ENCODE data around the gene SLC27A2. TPM values are rescaled to one million over a fixed set of nuclear protein-coding genes. Genes with fewer than 3 reads are reported as not detected.

Gene SLC27A2
- total RNA-seq, 1 donor from 2014 or later, result 2.9 TPM

GRCh38 chr15:50137893-50138292, 44.1 kb upstream of the SLC27A2 start:
- ATAC-seq (no peak), DNase-seq (no peak)
- H3K4me3 ChIP-seq, result no peak overlapping the region
- H3K36me3 ChIP-seq, result no peaks in the 10 kb centered on the region
- no peaks in the 10 kb centered on the region for H3K9me3 ChIP-seq
- H3K27me3 ChIP-seq (ENCODE audit: low read depth), result no peaks in the 10 kb centered on the region
- no peak overlapping the region for H3K27ac ChIP-seq
- H3K4me1 ChIP-seq, result peaks cover 15% of the 10 kb centered on the region
- TF ChIP-seq, protein P1, sequence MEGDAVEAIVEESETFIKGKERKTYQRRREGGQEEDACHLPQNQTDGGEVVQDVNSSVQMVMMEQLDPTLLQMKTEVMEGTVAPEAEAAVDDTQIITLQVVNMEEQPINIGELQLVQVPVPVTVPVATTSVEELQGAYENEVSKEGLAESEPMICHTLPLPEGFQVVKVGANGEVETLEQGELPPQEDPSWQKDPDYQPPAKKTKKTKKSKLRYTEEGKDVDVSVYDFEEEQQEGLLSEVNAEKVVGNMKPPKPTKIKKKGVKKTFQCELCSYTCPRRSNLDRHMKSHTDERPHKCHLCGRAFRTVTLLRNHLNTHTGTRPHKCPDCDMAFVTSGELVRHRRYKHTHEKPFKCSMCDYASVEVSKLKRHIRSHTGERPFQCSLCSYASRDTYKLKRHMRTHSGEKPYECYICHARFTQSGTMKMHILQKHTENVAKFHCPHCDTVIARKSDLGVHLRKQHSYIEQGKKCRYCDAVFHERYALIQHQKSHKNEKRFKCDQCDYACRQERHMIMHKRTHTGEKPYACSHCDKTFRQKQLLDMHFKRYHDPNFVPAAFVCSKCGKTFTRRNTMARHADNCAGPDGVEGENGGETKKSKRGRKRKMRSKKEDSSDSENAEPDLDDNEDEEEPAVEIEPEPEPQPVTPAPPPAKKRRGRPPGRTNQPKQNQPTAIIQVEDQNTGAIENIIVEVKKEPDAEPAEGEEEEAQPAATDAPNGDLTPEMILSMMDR (IDR thresholded peaks at IDR 0.05), result no peak
- intact Hi-C loops (cut with DNase I), result no loop called here

DNA sequence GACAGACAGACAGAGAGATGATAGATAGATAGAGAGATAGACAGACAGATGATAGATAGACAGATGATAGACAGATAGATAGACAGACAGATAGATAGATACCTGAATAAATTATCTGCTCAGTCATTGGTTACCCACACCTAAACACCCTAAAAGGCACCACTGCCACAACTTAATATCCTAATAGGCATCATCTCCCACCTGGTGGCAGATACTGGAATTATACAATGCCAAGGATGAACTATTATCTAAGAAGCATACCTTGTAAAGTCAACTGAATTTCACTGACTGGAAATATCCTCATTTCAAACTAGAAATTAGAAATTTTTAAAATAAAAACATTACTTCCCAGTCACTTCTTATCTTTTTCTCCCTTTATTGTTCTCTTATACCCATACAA, 43.6 kb upstream of the SLC27A2 start:
- H3K36me3 ChIP-seq, result no peaks in the 10 kb centered on the region
- TF ChIP-seq, protein P1 (IDR thresholded peaks at IDR 0.05), result no peak
- H3K4me1 ChIP-seq, result peaks cover 15% of the 10 kb centered on the region
- ATAC-seq (no peak), DNase-seq (no peak)
- intact Hi-C loops (cut with DNase I), result no loop called here
- H3K27me3 ChIP-seq (ENCODE audit: low read depth), result no peaks in the 10 kb centered on the region
- H3K27ac ChIP-seq, result no peak overlapping the region
- no peak overlapping the region for H3K4me3 ChIP-seq
- no peaks in the 10 kb centered on the region for H3K9me3 ChIP-seq

DNA sequence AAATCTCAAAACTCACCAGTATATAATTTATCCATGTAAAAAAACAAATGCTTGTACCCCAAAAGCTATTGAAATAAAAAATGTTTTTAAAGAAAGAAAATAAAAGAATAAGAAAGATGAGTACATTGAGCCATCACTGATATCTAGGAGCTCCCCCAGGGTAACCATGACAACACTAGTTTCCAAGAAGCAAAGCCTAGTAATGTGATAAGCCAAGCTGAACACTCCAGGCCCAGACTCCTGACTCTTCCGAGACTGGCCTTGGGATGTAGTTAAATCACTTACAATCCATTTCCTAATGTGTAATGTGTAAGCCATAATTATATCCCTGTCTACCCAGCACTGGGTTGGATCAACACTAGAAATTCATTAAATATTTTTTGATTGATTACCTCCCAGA, 41.9 kb upstream of the SLC27A2 start:
- ATAC-seq (no peak), DNase-seq (no peak)
- no peaks in the 10 kb centered on the region for H3K27me3 ChIP-seq (ENCODE audit: low read depth)
- no peaks in the 10 kb centered on the region for H3K36me3 ChIP-seq
- TF ChIP-seq, protein P1 (IDR thresholded peaks at IDR 0.05), result no peak
- intact Hi-C loops (cut with DNase I), result no loop called here
- no peaks in the 10 kb centered on the region for H3K9me3 ChIP-seq
- peaks cover 5% of the 10 kb centered on the region for H3K4me1 ChIP-seq
- no peak overlapping the region for H3K4me3 ChIP-seq
- H3K27ac ChIP-seq, result no peak overlapping the region

DNA sequence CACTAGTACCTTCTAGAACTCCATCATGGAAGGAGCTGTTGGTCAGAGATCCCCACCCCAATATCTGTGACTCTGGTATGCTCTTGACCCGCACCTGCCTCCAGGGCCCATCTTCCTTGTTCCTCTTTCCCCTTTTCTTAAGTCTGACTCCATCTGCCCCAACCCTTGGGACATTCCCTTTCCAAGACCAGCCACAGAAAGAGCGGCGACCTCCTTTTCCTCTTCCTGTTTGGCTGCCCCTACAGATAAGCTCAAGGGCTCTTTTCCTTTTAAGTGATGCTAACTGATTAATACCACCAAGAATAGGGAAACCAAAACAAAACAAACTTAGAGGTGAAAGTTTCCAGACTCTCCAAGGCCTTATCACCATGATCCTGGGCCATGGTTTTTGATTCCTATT, 41.0 kb upstream of the SLC27A2 start:
- no peaks in the 10 kb centered on the region for H3K9me3 ChIP-seq
- H3K27me3 ChIP-seq (ENCODE audit: low read depth), result no peaks in the 10 kb centered on the region
- H3K27ac ChIP-seq, result no peak overlapping the region
- H3K36me3 ChIP-seq, result no peaks in the 10 kb centered on the region
- ATAC-seq, result no peak
- no peak for DNase-seq
- no peaks in the 10 kb centered on the region for H3K4me1 ChIP-seq
- intact Hi-C loops (cut with DNase I), result no loop called here
- no peak overlapping the region for H3K4me3 ChIP-seq
- TF ChIP-seq, protein P1 (IDR thresholded peaks at IDR 0.05), result no peak

DNA sequence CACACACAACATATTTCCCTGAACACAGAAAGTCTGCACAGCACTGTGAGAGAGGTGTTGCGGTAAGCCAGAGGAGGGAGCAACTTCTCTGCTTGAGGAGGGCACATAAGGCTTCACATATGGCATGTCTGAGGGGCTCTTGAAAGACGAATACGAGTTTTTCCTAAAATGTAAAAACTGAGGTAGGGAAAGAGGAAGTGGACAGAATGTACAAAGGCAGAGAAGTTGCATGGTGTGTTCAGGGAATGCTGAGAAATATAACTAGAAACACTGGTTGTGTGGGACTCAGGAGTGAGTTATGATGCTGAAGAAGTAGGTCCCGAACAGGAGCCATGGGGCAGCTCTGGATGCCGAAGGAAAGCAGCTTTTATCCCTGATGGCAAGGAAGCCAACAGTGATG, 40.1 kb upstream of the SLC27A2 start:
- no peak for ATAC-seq
- no peak for DNase-seq
- intact Hi-C loops (cut with DNase I), result no loop called here

More for the DNA sequence above, 40.1 kb upstream of the SLC27A2 start:
- no peaks in the 10 kb centered on the region for H3K36me3 ChIP-seq
- TF ChIP-seq, protein P1 (IDR thresholded peaks at IDR 0.05), result no peak
- no peak overlapping the region for H3K4me3 ChIP-seq
- no peaks in the 10 kb centered on the region for H3K9me3 ChIP-seq
- H3K27ac ChIP-seq, result no peak overlapping the region
- no peaks in the 10 kb centered on the region for H3K4me1 ChIP-seq
- H3K27me3 ChIP-seq (ENCODE audit: low read depth), result no peaks in the 10 kb centered on the region
